Measurements from ENCODE around the gene CAPS2.
"Not testable (repeated sequence)": the region's sequence is repeated elsewhere in the genome, so short reads cannot be mapped to it uniquely, and the experiment has no call there.

The CAPS2 gene

GRCh38 chr12:75349946-75350345 is 19.8 kb upstream of the CAPS2 start:
- Histone ChIP-seq H3K9ac (ENCODE audit: low read length) (no peak overlapping the region), H2BK12ac (ENCODE audit: low read length) (no peak overlapping the region), H2AK5ac (ENCODE audit: low read length) (no peak overlapping the region), H3K9me3 (ENCODE audit: insufficient read depth, low read depth, low read length) (no peaks in the 10 kb centered on the region), H4K12ac (ENCODE audit: low read depth, low read length) (no peak overlapping the region), H3K79me2 (ENCODE audit: control insufficient read depth, insufficient read depth, low read length, poor library complexity) (no peaks in the 10 kb centered on the region), H3K79me1 (ENCODE audit: low read length) (no peaks in the 10 kb centered on the region), H3K14ac (ENCODE audit: low read length) (no peak overlapping the region), H3K4ac (ENCODE audit: low read depth, low read length) (no peak overlapping the region), H2AFZ (ENCODE audit: insufficient read depth, low read length, poor library complexity) (no peak overlapping the region), H3K4me2 (ENCODE audit: low read length) (no peak overlapping the region), H3K23ac (ENCODE audit: low read length) (no peak overlapping the region), H3K27ac (ENCODE audit: low read depth, low read length) (no peak overlapping the region), H2BK120ac (ENCODE audit: insufficient read depth, low read length, poor library complexity) (no peak overlapping the region), H4K8ac (ENCODE audit: low read depth, low read length) (no peak overlapping the region), H3K4me3 (ENCODE audit: low read depth, low read length) (no peak overlapping the region), H3K27me3 (ENCODE audit: insufficient read depth, low read length) (no peaks in the 10 kb centered on the region), H3K36me3 (ENCODE audit: control insufficient read depth in 1 of 2, insufficient read depth in 2 of 2, low read length in 2 of 2) (no peaks in the 10 kb centered on the region), H3K18ac (ENCODE audit: low read length) (no peak overlapping the region), H2BK5ac (ENCODE audit: low read depth, low read length, poor library complexity) (no peak overlapping the region), H4K91ac (ENCODE audit: low read depth, low read length) (no peak overlapping the region), H3K4me1 (ENCODE audit: control insufficient read depth in 1 of 2, insufficient read depth in 2 of 2, low read length in 2 of 2) (peaks cover 0 to 7% of the 10 kb centered on the region in 2 experiments)
- DNase-seq: no peak
- no CpG with 5 or more reads among the region's 4 CpGs for WGBS (ENCODE audit: extremely low coverage, insufficient coverage, insufficient read length)

DNA sequence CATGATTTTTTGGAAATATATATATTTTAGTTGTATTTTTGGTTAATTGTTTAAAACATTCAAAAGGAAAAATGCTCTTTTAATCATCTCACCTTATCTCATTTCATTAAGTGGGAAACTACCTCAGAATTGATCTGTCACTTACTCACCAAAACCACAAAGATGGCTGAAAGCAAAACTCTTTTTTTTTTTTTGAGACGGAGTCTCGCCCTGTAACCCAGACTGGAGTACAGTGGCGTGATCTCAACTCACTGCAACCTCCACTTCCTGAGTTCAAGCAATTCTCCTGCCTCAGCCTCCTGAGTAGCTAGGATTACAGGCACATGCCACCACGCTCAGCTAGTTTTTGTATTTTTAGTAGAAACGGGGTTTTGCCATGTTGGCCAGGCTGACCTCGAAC is 16.1 kb upstream of the CAPS2 start:
- not testable (repeated sequence) for H2AK5ac ChIP-seq (ENCODE audit: low read length); H2BK5ac ChIP-seq (ENCODE audit: low read depth, low read length, poor library complexity); H3K4me2 ChIP-seq (ENCODE audit: low read length); H3K9ac ChIP-seq (ENCODE audit: low read length); H3K4me1 ChIP-seq (ENCODE audit: control insufficient read depth in 1 of 2, insufficient read depth in 2 of 2, low read length in 2 of 2); H3K9me3 ChIP-seq (ENCODE audit: insufficient read depth, low read depth, low read length); H3K27me3 ChIP-seq (ENCODE audit: insufficient read depth, low read length); H3K79me1 ChIP-seq (ENCODE audit: low read length); H4K8ac ChIP-seq (ENCODE audit: low read depth, low read length); H3K4ac ChIP-seq (ENCODE audit: low read depth, low read length); H3K27ac ChIP-seq (ENCODE audit: low read depth, low read length); H3K4me3 ChIP-seq (ENCODE audit: low read depth, low read length); H3K79me2 ChIP-seq (ENCODE audit: control insufficient read depth, insufficient read depth, low read length, poor library complexity); H4K91ac ChIP-seq (ENCODE audit: low read depth, low read length); H4K12ac ChIP-seq (ENCODE audit: low read depth, low read length); H3K14ac ChIP-seq (ENCODE audit: low read length); H2BK120ac ChIP-seq (ENCODE audit: insufficient read depth, low read length, poor library complexity); H3K23ac ChIP-seq (ENCODE audit: low read length); H3K36me3 ChIP-seq (ENCODE audit: control insufficient read depth in 1 of 2, insufficient read depth in 2 of 2, low read length in 2 of 2); H2AFZ ChIP-seq (ENCODE audit: insufficient read depth, low read length, poor library complexity); H3K18ac ChIP-seq (ENCODE audit: low read length); H2BK12ac ChIP-seq (ENCODE audit: low read length); DNase-seq
- whole genome bisulfite sequencing (ENCODE audit: extremely low coverage, insufficient coverage, insufficient read length): no CpG with 5 or more reads among the region's 6 CpGs

- no peak overlapping the region for H4K12ac ChIP-seq (ENCODE audit: low read depth, low read length)
- no peak overlapping the region for H2BK120ac ChIP-seq (ENCODE audit: insufficient read depth, low read length, poor library complexity)
- no CpG with 5 or more reads among the region's 2 CpGs for WGBS (ENCODE audit: extremely low coverage, insufficient coverage, insufficient read length)
- no peak for DNase-seq
- H3K4me1 ChIP-seq (ENCODE audit: control insufficient read depth in 1 of 2, insufficient read depth in 2 of 2, low read length in 2 of 2): peaks cover 0 to 7% of the 10 kb centered on the region in 2 experiments
- no peak overlapping the region for H2AK5ac ChIP-seq (ENCODE audit: low read length)
- H4K91ac ChIP-seq (ENCODE audit: low read depth, low read length): no peak overlapping the region
- H3K27me3 ChIP-seq (ENCODE audit: insufficient read depth, low read length): no peaks in the 10 kb centered on the region
- H3K14ac ChIP-seq (ENCODE audit: low read length): no peak overlapping the region
- no peak overlapping the region for H3K27ac ChIP-seq (ENCODE audit: low read depth, low read length)
- H3K9me3 ChIP-seq (ENCODE audit: insufficient read depth, low read depth, low read length): no peaks in the 10 kb centered on the region
- H3K79me2 ChIP-seq (ENCODE audit: control insufficient read depth, insufficient read depth, low read length, poor library complexity): no peaks in the 10 kb centered on the region
- no peak overlapping the region for H2BK5ac ChIP-seq (ENCODE audit: low read depth, low read length, poor library complexity)
- no peaks in the 10 kb centered on the region for H3K79me1 ChIP-seq (ENCODE audit: low read length)
- H4K8ac ChIP-seq (ENCODE audit: low read depth, low read length): no peak overlapping the region
- H3K23ac ChIP-seq (ENCODE audit: low read length): no peak overlapping the region
- H3K4me2 ChIP-seq (ENCODE audit: low read length): no peak overlapping the region
- no peaks in the 10 kb centered on the region for H3K36me3 ChIP-seq (ENCODE audit: control insufficient read depth in 1 of 2, insufficient read depth in 2 of 2, low read length in 2 of 2)
- no peak overlapping the region for H3K9ac ChIP-seq (ENCODE audit: low read length)
- H2AFZ ChIP-seq (ENCODE audit: insufficient read depth, low read length, poor library complexity): no peak overlapping the region
- H3K4ac ChIP-seq (ENCODE audit: low read depth, low read length): no peak overlapping the region
- H3K4me3 ChIP-seq (ENCODE audit: low read depth, low read length): no peak overlapping the region
- H3K18ac ChIP-seq (ENCODE audit: low read length): no peak overlapping the region
- no peak overlapping the region for H2BK12ac ChIP-seq (ENCODE audit: low read length)
These were observed 15.4 kb upstream of the CAPS2 start for GRCh38 chr12:75345531-75345930.

DNA sequence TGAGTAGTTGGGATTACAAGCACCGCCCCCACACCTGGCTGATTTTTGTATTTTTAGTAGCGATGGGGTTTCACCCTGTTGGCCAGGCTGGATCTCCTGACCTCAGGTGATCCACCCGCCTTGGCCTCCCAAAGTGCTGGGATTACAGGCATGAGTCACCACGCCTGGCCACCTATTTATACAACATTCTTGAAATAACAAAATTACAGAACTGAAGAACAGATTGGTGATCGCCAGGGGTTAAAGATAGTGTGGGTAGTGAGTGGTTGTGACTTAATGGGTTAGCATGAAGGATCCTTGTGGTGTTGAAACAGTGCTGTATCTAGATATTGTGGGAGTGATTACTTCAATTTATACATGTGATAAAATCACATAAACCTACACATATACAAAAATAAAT is 11.7 kb upstream of the CAPS2 start:
- no peak overlapping the region for H3K9ac ChIP-seq (ENCODE audit: low read length)
- H2BK120ac ChIP-seq (ENCODE audit: insufficient read depth, low read length, poor library complexity): no peak overlapping the region
- no peaks in the 10 kb centered on the region for H3K27me3 ChIP-seq (ENCODE audit: insufficient read depth, low read length)
- DNase-seq: peak; percentile 86 to 87
- no peak overlapping the region for H3K23ac ChIP-seq (ENCODE audit: low read length)
- no peaks in the 10 kb centered on the region for H3K79me2 ChIP-seq (ENCODE audit: control insufficient read depth, insufficient read depth, low read length, poor library complexity)
- H4K8ac ChIP-seq (ENCODE audit: low read depth, low read length): no peak overlapping the region
- no peaks in the 10 kb centered on the region for H3K9me3 ChIP-seq (ENCODE audit: insufficient read depth, low read depth, low read length)
- H3K79me1 ChIP-seq (ENCODE audit: low read length): no peaks in the 10 kb centered on the region
- no peak overlapping the region for H2AK5ac ChIP-seq (ENCODE audit: low read length)
- H4K91ac ChIP-seq (ENCODE audit: low read depth, low read length): no peak overlapping the region
- H2AFZ ChIP-seq (ENCODE audit: insufficient read depth, low read length, poor library complexity): no peak overlapping the region
- H2BK12ac ChIP-seq (ENCODE audit: low read length): no peak overlapping the region
- no peaks in the 10 kb centered on the region for H3K4me1 ChIP-seq (ENCODE audit: control insufficient read depth in 1 of 2, insufficient read depth in 2 of 2, low read length in 2 of 2)
- no peak overlapping the region for H2BK5ac ChIP-seq (ENCODE audit: low read depth, low read length, poor library complexity)
- no peak overlapping the region for H3K4me3 ChIP-seq (ENCODE audit: low read depth, low read length)
- H4K12ac ChIP-seq (ENCODE audit: low read depth, low read length): no peak overlapping the region
- no peak overlapping the region for H3K18ac ChIP-seq (ENCODE audit: low read length)
- WGBS (ENCODE audit: extremely low coverage, insufficient coverage, insufficient read length): no CpG with 5 or more reads among the region's 5 CpGs
- no peak overlapping the region for H3K27ac ChIP-seq (ENCODE audit: low read depth, low read length)
- no peaks in the 10 kb centered on the region for H3K36me3 ChIP-seq (ENCODE audit: control insufficient read depth in 1 of 2, insufficient read depth in 2 of 2, low read length in 2 of 2)
- no peak overlapping the region for H3K14ac ChIP-seq (ENCODE audit: low read length)
- H3K4me2 ChIP-seq (ENCODE audit: low read length): no peak overlapping the region
- no peak overlapping the region for H3K4ac ChIP-seq (ENCODE audit: low read depth, low read length)
